ENCODE measurements around the gene P2RY2.

DNA sequence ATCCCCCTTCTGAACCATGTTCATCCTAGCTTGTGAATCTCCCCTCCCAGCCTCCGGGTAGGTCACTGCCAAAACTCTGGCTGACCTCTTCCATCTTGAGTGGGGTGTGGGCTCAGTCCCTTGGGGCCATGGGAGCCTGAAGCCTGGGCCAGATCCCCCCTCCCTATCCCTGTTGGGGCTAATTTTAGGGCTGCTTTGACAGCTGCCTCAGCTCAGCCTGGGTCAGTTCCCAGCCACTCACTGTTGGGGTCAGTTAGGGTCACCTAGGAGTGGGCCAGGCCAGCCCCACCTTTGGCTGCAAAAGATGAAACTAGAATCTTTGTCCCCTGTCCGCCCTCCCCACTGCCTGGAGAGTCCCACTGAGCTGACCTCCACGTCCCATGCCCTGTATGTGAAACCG is 29.8 kb upstream of the P2RY2 start:
- TF ChIP-seq, protein P1, sequence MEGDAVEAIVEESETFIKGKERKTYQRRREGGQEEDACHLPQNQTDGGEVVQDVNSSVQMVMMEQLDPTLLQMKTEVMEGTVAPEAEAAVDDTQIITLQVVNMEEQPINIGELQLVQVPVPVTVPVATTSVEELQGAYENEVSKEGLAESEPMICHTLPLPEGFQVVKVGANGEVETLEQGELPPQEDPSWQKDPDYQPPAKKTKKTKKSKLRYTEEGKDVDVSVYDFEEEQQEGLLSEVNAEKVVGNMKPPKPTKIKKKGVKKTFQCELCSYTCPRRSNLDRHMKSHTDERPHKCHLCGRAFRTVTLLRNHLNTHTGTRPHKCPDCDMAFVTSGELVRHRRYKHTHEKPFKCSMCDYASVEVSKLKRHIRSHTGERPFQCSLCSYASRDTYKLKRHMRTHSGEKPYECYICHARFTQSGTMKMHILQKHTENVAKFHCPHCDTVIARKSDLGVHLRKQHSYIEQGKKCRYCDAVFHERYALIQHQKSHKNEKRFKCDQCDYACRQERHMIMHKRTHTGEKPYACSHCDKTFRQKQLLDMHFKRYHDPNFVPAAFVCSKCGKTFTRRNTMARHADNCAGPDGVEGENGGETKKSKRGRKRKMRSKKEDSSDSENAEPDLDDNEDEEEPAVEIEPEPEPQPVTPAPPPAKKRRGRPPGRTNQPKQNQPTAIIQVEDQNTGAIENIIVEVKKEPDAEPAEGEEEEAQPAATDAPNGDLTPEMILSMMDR (IDR thresholded peaks at IDR 0.05; ENCODE audit: low read depth, low read length, poor library complexity, severe bottlenecking): no peak
- no peak for TF ChIP-seq EZH2phosphoT487 (IDR thresholded peaks at IDR 0.05; ENCODE audit: borderline replicate concordance, low read length)

Data from DOHH2 (cell line).